IPS-18a (cell line): Measurements from ENCODE around the gene DES.

Source experiments
- H3K27ac ChIP-seq: one replicate; pipeline ENCODE4 v1.5.1; 2013; ENCODE audit warnings: low read length
- H3K27me3 ChIP-seq: one replicate; pipeline ENCODE4 v1.6.1; 2013; ENCODE audit warnings: mild to moderate bottlenecking, low read length; ENCODE audit not compliant: control insufficient read depth, insufficient read depth
- H3K36me3 ChIP-seq: one replicate; pipeline ENCODE4 v1.6.1; 2013; ENCODE audit warnings: low read depth, low read length; ENCODE audit not compliant: control insufficient read depth
- H3K4me1 ChIP-seq: one replicate; pipeline ENCODE4 v1.6.1; 2013; ENCODE audit warnings: low read depth, low read length; ENCODE audit not compliant: control insufficient read depth
- H3K4me3 ChIP-seq: one replicate; pipeline ENCODE4 v1.5.1; 2013; ENCODE audit warnings: low read length
- H3K9ac ChIP-seq: one replicate; pipeline ENCODE4 v1.6.1; 2013; ENCODE audit warnings: mild to moderate bottlenecking, low read length, moderate library complexity
- H3K9me3 ChIP-seq: one replicate; pipeline ENCODE4 v1.6.1; 2013; ENCODE audit warnings: low read depth, low read length; ENCODE audit not compliant: control insufficient read depth

Gene DES

DNA sequence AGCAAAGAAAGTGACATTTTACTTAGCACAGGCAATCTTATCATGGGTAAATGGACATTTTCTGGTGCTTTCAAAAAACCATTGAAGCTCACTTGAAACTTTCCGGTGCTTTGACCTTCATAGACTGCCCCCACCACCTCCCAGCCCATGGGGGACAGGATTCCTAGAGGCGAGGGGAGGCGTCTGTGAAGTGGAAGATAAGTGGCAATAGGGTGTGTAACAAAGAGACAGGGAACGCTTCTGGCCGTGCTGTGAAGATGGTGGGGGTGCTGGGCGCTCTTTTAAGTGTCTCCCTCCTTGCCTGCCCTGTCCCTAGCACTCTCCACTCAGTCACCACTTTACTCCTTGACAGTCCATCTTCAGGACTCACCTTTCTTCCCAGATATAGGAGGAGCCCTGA, 57.1 kb downstream of the DES start:
- H3K4me1 ChIP-seq = no peaks in the 10 kb centered on the region
- H3K27me3 ChIP-seq = no peaks in the 10 kb centered on the region
- no peak overlapping the region for H3K9ac ChIP-seq
- no peak overlapping the region for H3K4me3 ChIP-seq
- no peaks in the 10 kb centered on the region for H3K36me3 ChIP-seq
- H3K9me3 ChIP-seq = no peaks in the 10 kb centered on the region
- no peak overlapping the region for H3K27ac ChIP-seq

DNA sequence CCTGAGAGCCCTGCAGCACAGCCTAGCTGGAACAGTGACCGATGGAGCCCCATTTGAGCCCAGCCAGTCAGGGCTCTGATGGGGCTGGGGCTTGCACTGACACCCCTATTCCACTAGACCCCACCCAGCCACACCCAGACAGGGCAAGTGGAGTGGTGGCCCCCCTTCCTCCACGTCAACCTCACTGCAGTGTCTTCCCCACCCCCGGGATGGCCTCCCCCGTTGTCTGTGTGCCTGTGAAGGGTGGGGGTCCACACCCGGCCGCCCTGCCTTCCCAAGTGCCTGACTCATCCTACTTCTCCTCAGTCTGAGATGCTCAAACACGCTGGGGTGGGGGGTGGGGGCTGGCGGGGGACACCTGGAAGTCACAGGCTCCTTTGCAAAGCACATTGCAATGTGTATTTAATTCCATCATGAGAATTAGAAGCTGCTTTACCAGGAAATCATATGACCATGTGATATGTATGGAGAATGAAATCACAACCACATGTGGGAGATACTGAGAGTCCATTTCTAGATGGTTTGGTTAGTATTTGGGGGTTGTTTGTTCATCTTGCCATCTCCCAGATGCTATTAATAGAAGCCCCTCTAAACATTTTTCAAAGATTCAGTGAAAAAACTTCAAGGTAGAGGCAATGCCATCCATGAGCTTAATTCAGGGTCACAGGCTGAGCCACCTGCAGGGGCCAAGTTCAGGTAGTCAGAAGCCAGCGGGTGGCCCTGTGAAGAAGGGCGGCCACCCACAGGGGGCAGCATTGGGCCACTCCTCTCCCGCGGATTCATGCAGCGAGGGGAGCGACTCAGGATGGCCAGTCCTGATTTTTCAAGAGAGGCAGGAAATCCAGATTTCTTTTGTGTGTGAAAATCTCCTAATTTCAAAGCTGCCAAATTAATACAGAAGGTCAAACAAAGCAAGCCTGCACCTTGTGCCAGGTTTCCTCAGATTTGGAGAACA, 57.8 kb downstream of the DES start:
- H3K27me3 ChIP-seq = no peaks in the 10 kb centered on the region
- no peaks in the 10 kb centered on the region for H3K36me3 ChIP-seq
- H3K4me1 ChIP-seq = no peaks in the 10 kb centered on the region
- H3K9me3 ChIP-seq = no peaks in the 10 kb centered on the region
- H3K9ac ChIP-seq = no peak overlapping the region
- H3K4me3 ChIP-seq = peak overlapping the region; percentile 47
- H3K27ac ChIP-seq = no peak overlapping the region
